A549 (cell line): ENCODE data around the gene GLP2R. TPM values are rescaled to one million over a fixed set of nuclear protein-coding genes. Genes with fewer than 3 reads are reported as not detected.

Source experiments
- ATAC-seq, 2 experiments: fragments of 200-7000 bp in 1 of 2; fragments of >200 bp in 1 of 2; cut with Nextera tagmentation in 1 of 2; cut with Tn5 transposase in 1 of 2; 3 replicates each; pipeline versions ENCODE4 v1.8.0 to v1.9.1; 2018 to 2020; ENCODE audit warnings: mild to moderate bottlenecking in 1 of 2, moderate library complexity in 1 of 2
- CTCF ChIA-PET: fragments of 300-600 bp; sonication (Branson Sonifier 250); formaldehyde crosslinking; extraction: SDS; loops from one replicate; lab custom pipeline; 2021; ENCODE audit warnings: antibody characterized with exemption, inconsistent platforms; lab: Yijun Ruan, JAX
- POLR2A ChIA-PET: fragments of 350-600 bp; formaldehyde crosslinking; extraction: SDS; loops from one replicate; lab custom pipeline; 2021; ENCODE audit warnings: antibody characterized with exemption, inconsistent platforms; lab: Yijun Ruan, JAX
- DNase-seq, 2 experiments: peaks; one replicate each; pipeline versions ENCODE4 v3.0.0 to v3.0.0-alpha.2; 2011 to 2016; ENCODE audit warnings: low read depth in 1 of 2, low spot score in 1 of 2
- FAIRE-seq: peaks from 2 replicates; lab custom pipeline; 2011; peaks lifted over from hg19 to GRCh38; lab: Jason Lieb, UNC
- H3K27ac ChIP-seq, 2 experiments: fragments of >200 bp; sonication (Bioruptor Twin); formaldehyde crosslinking; 3 replicates each; pipeline ENCODE4 v1.5.1; 2016 to 2017
- H3K4me1 ChIP-seq: fragments of >200 bp; sonication (Bioruptor Twin); formaldehyde crosslinking; 3 replicates; pipeline ENCODE4 v1.6.1; 2016
- H3K4me2 ChIP-seq: fragments of >200 bp; sonication (Bioruptor Twin); formaldehyde crosslinking; 3 replicates; pipeline ENCODE4 v1.6.1; 2016
- H3K4me3 ChIP-seq: fragments of >200 bp; sonication (Bioruptor Twin); formaldehyde crosslinking; 3 replicates; pipeline ENCODE4 v1.5.1; 2016
- H3K9me3 ChIP-seq: fragments of >200 bp; sonication (Bioruptor Twin); formaldehyde crosslinking; 3 replicates; pipeline ENCODE4 v1.6.1; 2016
- CHD2 ChIP-seq: fragments of 150-350 bp; IDR thresholded peaks from 2 replicates; pipeline ENCODE4 v1.6.1; 2014; ENCODE audit warnings: low read length; ENCODE audit not compliant: partially characterized antibody
- CHD4 ChIP-seq: fragments of 200-600 bp; sonication (generic); IDR thresholded peaks from 2 replicates; pipeline ENCODE4 v1.6.1; 2016; ENCODE audit warnings: antibody characterized with exemption, mild to moderate bottlenecking, borderline replicate concordance
- CTCF ChIP-seq: fragments of >200 bp; sonication (Bioruptor Twin); formaldehyde crosslinking; IDR thresholded peaks from 3 replicates; pipeline ENCODE4 v1.5.1; 2016
- ELK1 ChIP-seq: fragments of 150-350 bp; IDR thresholded peaks from 2 replicates; pipeline ENCODE4 v1.6.1; 2014; ENCODE audit warnings: low read depth, mild to moderate bottlenecking, low read length
- ESRRA ChIP-seq: fragments of 150-350 bp; IDR thresholded peaks from 2 replicates; pipeline ENCODE4 v1.6.1; 2014; ENCODE audit warnings: mild to moderate bottlenecking, low read length, borderline replicate concordance
- FOXS1 ChIP-seq: fragments of 250-450 bp; sonication (Bioruptor Pico); IDR thresholded peaks from 2 replicates; pipeline ENCODE4 v1.5.0; 2020; ENCODE audit warnings: mild to moderate bottlenecking, moderate library complexity
- GATA3 ChIP-seq: IDR thresholded peaks from 2 replicates; pipeline ENCODE4 v1.6.1; 2012; ENCODE audit warnings: borderline replicate concordance
- HMGXB4 ChIP-seq: fragments of 250-450 bp; sonication (Bioruptor Pico); IDR thresholded peaks from 2 replicates; pipeline ENCODE4 v1.5.0; 2021; ENCODE audit warnings: mild to moderate bottlenecking, moderate library complexity, borderline replicate concordance
- HOXA7 ChIP-seq: fragments of 250-450 bp; sonication (Bioruptor Pico); IDR thresholded peaks from 2 replicates; pipeline ENCODE4 v1.5.0; 2020; ENCODE audit warnings: mild to moderate bottlenecking, moderate library complexity
- JUN ChIP-seq, 2 experiments: fragments of >200 bp; sonication (Bioruptor Twin); formaldehyde crosslinking; IDR thresholded peaks; 2 replicates in 1 of 2; 3 replicates in 1 of 2; pipeline ENCODE4 v1.6.1; 2016 to 2017
- KDM1A ChIP-seq: fragments of 200-600 bp; sonication (generic); IDR thresholded peaks from 2 replicates; pipeline ENCODE4 v1.6.1; 2016; ENCODE audit warnings: low read depth, mild to moderate bottlenecking
- MAFK ChIP-seq: fragments of 450-650 bp; IDR thresholded peaks from 2 replicates; pipeline ENCODE4 v1.6.1; 2014; ENCODE audit not compliant: partially characterized antibody
- MYC ChIP-seq: IDR thresholded peaks from 2 replicates; pipeline ENCODE4 v1.6.1; 2012; ENCODE audit warnings: mild to moderate bottlenecking, inconsistent platforms, low read length, improper control_type of control experiment, borderline replicate concordance
- NFE2L2 ChIP-seq: fragments of 150-350 bp; conservative IDR thresholded peaks from 2 replicates; pipeline ENCODE4 v1.6.1; 2014; ENCODE audit warnings: low read length
- POLR2AphosphoS2 ChIP-seq: conservative IDR thresholded peaks from 2 replicates; pipeline ENCODE4 v1.6.1; 2012; ENCODE audit warnings: low read length, improper control_type of control experiment, inconsistent platforms
- RAD21 ChIP-seq, 2 experiments: fragments of >200 bp in 1 of 2; sonication (Bioruptor Twin) in 1 of 2; formaldehyde crosslinking in 1 of 2; IDR thresholded peaks in 1 of 2; conservative IDR thresholded peaks in 1 of 2; 2 replicates in 1 of 2; 3 replicates in 1 of 2; pipeline ENCODE4 v1.6.1; 2012 to 2018; ENCODE audit warnings: inconsistent platforms in 1 of 2
- RCOR1 ChIP-seq: fragments of 150-350 bp; IDR thresholded peaks from 2 replicates; pipeline ENCODE4 v1.6.1; 2014; ENCODE audit warnings: antibody characterized with exemption, low read length, low read depth
- RFX5 ChIP-seq: fragments of 450-650 bp; IDR thresholded peaks from 2 replicates; pipeline ENCODE4 v1.7.1; 2014; ENCODE audit warnings: antibody characterized with exemption, mild to moderate bottlenecking, moderate library complexity
- RNF2 ChIP-seq: fragments of 200-600 bp; sonication (generic); IDR thresholded peaks from 2 replicates; pipeline ENCODE4 v1.6.1; 2016; ENCODE audit warnings: low read depth, mild to moderate bottlenecking, antibody characterized with exemption, moderate library complexity, borderline replicate concordance
- SMC3 ChIP-seq: fragments of >200 bp; sonication (Bioruptor Twin); formaldehyde crosslinking; IDR thresholded peaks from 3 replicates; pipeline ENCODE4 v1.6.1; 2018; ENCODE audit warnings: inconsistent platforms
- USF2 ChIP-seq: fragments of 450-650 bp; IDR thresholded peaks from 2 replicates; pipeline ENCODE4 v1.6.1; 2014; ENCODE audit warnings: antibody characterized with exemption
- WGBS: methylation state at CpG from one replicate; pipeline ENCODE4 v1.1.6; 2017; ENCODE audit errors: missing lambda C conversion rate; 5-methylcytosine and 5-hydroxymethylcytosine counted together
- polyA plus RNA-seq, 4 experiments: library from polyadenylated mRNA; depleted of rRNA in 3 of 4; stranded (reverse); fragments of >200 nt; fragmentation: RNase III in 1 of 4; extraction: RNeasy Plus Mini Kit Qiagen cat#74134 plus additional on column Dnase treatment in 1 of 4; gene quantifications; 2 replicates in 3 of 4; 3 replicates in 1 of 4; pipeline ENCODE4 v1.2.3, GENCODE V29; 2011 to 2017

The GLP2R gene
- polyA plus RNA-seq, 2 of the 4 experiments (the other 2 are of a cell fraction), result 27.9 to 48.7 TPM

GRCh38 chr17:9904277-9905077 is 78.8 kb downstream of the GLP2R start:
- POLR2A ChIA-PET, result no interaction called here
- no peak for FAIRE-seq

GRCh38 chr17:9905078-9905415 is 79.3 kb downstream of the GLP2R start, which contains the start of gene RCVRN:
Gene RCVRN (minus strand): TSS chr17:9905271. CDS start chr17:9905180, 91 bp downstream.
- Histone ChIP-seq H3K27ac (peak within 1 kb of the TSS in 1 of 2 experiments; percentile 50; a peak in 3 of 6 replicates), H3K4me1 (peaks cover 26% of the 10 kb centered on the region), H3K4me3 (no peak within 1 kb of the TSS), H3K9me3 (no peaks in the 10 kb centered on the region), H3K4me2 (no peak within 1 kb of the TSS)
- POLR2A ChIA-PET, result no interaction called here
- 90% methylated on average over 11 of the region's 11 CpGs for WGBS
- CTCF ChIA-PET, result interaction anchor here (0.6 to 3.4 kb wide), 15 partner anchors 9 to 322 kb away, joined by 3 to 13 read pairs (median 4); no protein-coding TSS in a partner anchor
- DNase-seq (no peak), ATAC-seq (no peak), FAIRE-seq (no peak)
- TF ChIP-seq RAD21 (conservative IDR thresholded peaks at IDR 0.05 in 1 of 2, IDR thresholded peaks at IDR 0.05 in 1 of 2), result no peak
- no peak for TF ChIP-seq CTCF
- no peak for TF ChIP-seq HOXA7 (CRISPR knock-in tag)
- TF ChIP-seq RNF2, result no peak
- TF ChIP-seq JUN (IDR thresholded peaks at IDR 0.05), result no peak
- no peak for TF ChIP-seq RFX5
- TF ChIP-seq MAFK, result no peak
- TF ChIP-seq FOXS1, result no peak
- no peak for TF ChIP-seq CHD2
- no peak for TF ChIP-seq NFE2L2

More at GRCh38 chr17:9904277-9905077, 78.8 kb downstream of the GLP2R start:
- TF ChIP-seq ELK1 (no peak), ESRRA (no peak)
- TF ChIP-seq, all 56 proteins: peak for 0
- H3K9me3 ChIP-seq, result no peaks in the 10 kb centered on the region
- peak overlapping the region in 1 of 2 experiments; percentile 50; a peak in 1 of 6 replicates for H3K27ac ChIP-seq
- ATAC-seq, result no peak
- H3K4me2 ChIP-seq, result no peak overlapping the region
- DNase-seq, result no peak
- H3K4me3 ChIP-seq, result no peak overlapping the region
- H3K4me1 ChIP-seq, result peaks cover 31% of the 10 kb centered on the region
- CTCF ChIA-PET, result interaction anchor here (0.6 to 3.4 kb wide), 16 partner anchors 10 to 322 kb away, joined by 3 to 13 read pairs (median 4); no protein-coding TSS in a partner anchor
- WGBS, result 90% methylated on average over 35 of the region's 35 CpGs

- H3K4me1 ChIP-seq, result peaks cover 23% of the 10 kb centered on the region
- peak; percentile 64 to 72 for DNase-seq
- peak; percentile 55 to 71; a peak in 4 of 6 replicates for ATAC-seq
- H3K27ac ChIP-seq, result peak overlapping the region in 1 of 2 experiments; percentile 50; a peak in 3 of 6 replicates
- ChIA-PET CTCF (interaction anchor here (0.6 to 3.4 kb wide), 10 partner anchors 8 to 321 kb away, joined by 3 to 13 read pairs (median 3); no protein-coding TSS in a partner anchor), POLR2A (no interaction called here)
- no peak overlapping the region for H3K4me2 ChIP-seq
- WGBS, result 35% methylated on average over 4 of the region's 4 CpGs
- FAIRE-seq, result peak; percentile 63
- H3K9me3 ChIP-seq, result no peaks in the 10 kb centered on the region
- H3K4me3 ChIP-seq, result no peak overlapping the region
- TF ChIP-seq MYC (no peak), RCOR1 (no peak), CHD2 (no peak), RNF2 (no peak), SMC3 (0 out of 3 replicates have a peak, but pooled peaks have one; percentile 22), CTCF (peak; percentile 38), USF2 (no peak), POLR2AphosphoS2 (no peak), HMGXB4 (no peak), RAD21 (conservative IDR thresholded peaks at IDR 0.05 in 1 of 2, IDR thresholded peaks at IDR 0.05 in 1 of 2) (peak in 1 of 2 experiments; percentile 49; a peak in 3 of 5 replicates), RFX5 (no peak), GATA3 (no peak), KDM1A (no peak), JUN (IDR thresholded peaks at IDR 0.05) (no peak), CHD4 (no peak), FOXS1 (no peak)
Observed at GRCh38 chr17:9905902-9906301, 80.2 kb downstream of the GLP2R start.
